Erythroblast (primary cell): ENCODE results near the gene ANXA5.

Experiments used
- GATA1 ChIP-seq: IDR thresholded peaks from 2 replicates; pipeline ENCODE4 v1.6.1; 2011; ENCODE audit warnings: low read depth, mild to moderate bottlenecking, control low read depth, low read length, moderate library complexity
- POLR2A ChIP-seq: IDR thresholded peaks from 2 replicates; pipeline ENCODE4 v1.6.1; 2011; ENCODE audit warnings: mild to moderate bottlenecking, low read length

- TF ChIP-seq POLR2A (no peak), GATA1 (no peak)
Measured at GRCh38 chr4:121680571-121680970, 16.2 kb downstream of the ANXA5 start.
